Neural cell (in vitro differentiated cells): ENCODE measurements around the gene EPB41. TPM values are rescaled to one million over a fixed set of nuclear protein-coding genes. Genes with fewer than 3 reads are reported as not detected.

ENCODE experiments used
- H2AFZ ChIP-seq: fragments of 200-600, 300-800 bp; sonication (generic), shearing (Covaris generic); 2 replicates; pipeline ENCODE4 v1.6.0; 2014; ENCODE audit warnings: low read depth, mild to moderate bottlenecking, antibody characterized with exemption, low read length, moderate library complexity
- H3F3A ChIP-seq: fragments of 200-600 bp; shearing (Covaris generic); 2 replicates; pipeline ENCODE4 v1.6.1; 2016; ENCODE audit warnings: mild to moderate bottlenecking, moderate library complexity, mixed read lengths, antibody characterized with exemption, low read length; ENCODE audit not compliant: insufficient read depth, poor library complexity, severe bottlenecking
- H3K27ac ChIP-seq: fragments of 200-600, 300-800 bp; sonication (generic), shearing (Covaris generic); 2 replicates; pipeline ENCODE4 v1.5.1; 2014; ENCODE audit warnings: mild to moderate bottlenecking, low read length, moderate library complexity
- H3K27me3 ChIP-seq: fragments of 300-800, 200-600 bp; sonication (generic), shearing (Covaris generic); 2 replicates; pipeline ENCODE4 v1.6.0; 2014; ENCODE audit warnings: mild to moderate bottlenecking, low read depth, low read length, moderate library complexity; ENCODE audit not compliant: insufficient read depth
- H3K36me3 ChIP-seq: fragments of 300-800, 200-600 bp; sonication (generic), shearing (Covaris generic); 2 replicates; pipeline ENCODE4 v1.5.1; 2014; ENCODE audit warnings: mild to moderate bottlenecking, antibody characterized with exemption, low read length, moderate library complexity; ENCODE audit not compliant: insufficient read depth
- H3K4me2 ChIP-seq: fragments of 300-800, 200-600 bp; sonication (generic), shearing (Covaris generic); 2 replicates; pipeline ENCODE4 v1.6.0; 2014; ENCODE audit warnings: mild to moderate bottlenecking, low read length
- H3K4me3 ChIP-seq: fragments of 300-800, 200-600 bp; sonication (generic), shearing (Covaris generic); 2 replicates; pipeline ENCODE4 v1.5.1; 2014; ENCODE audit warnings: mild to moderate bottlenecking, low read length, moderate library complexity
- H3K79me2 ChIP-seq: fragments of 200-600 bp; shearing (Covaris generic); replicated peaks from 2 replicates; pipeline ENCODE4 v1.6.0; 2014; ENCODE audit warnings: mild to moderate bottlenecking, low read length, moderate library complexity; ENCODE audit not compliant: insufficient read depth
- H3K9ac ChIP-seq: fragments of 300-800, 200-600 bp; sonication (generic), shearing (Covaris generic); 2 replicates; pipeline ENCODE4 v1.6.1; 2016; ENCODE audit warnings: mild to moderate bottlenecking, low read length, mixed read lengths
- H3K9me2 ChIP-seq: fragments of 200-600 bp; shearing (Covaris generic); 2 replicates; pipeline ENCODE4 v1.6.1; 2016; ENCODE audit warnings: mild to moderate bottlenecking, low read length, mixed read lengths; ENCODE audit not compliant: insufficient read depth
- H3K9me3 ChIP-seq: fragments of 200-600, 300-800 bp; sonication (generic), shearing (Covaris generic); 2 replicates; pipeline ENCODE4 v1.6.1; 2016; ENCODE audit warnings: mild to moderate bottlenecking, mixed run types, low read length, moderate library complexity, mixed read lengths
- H4K20me1 ChIP-seq: fragments of 200-600 bp; shearing (Covaris generic); 2 replicates; pipeline ENCODE4 v1.6.1; 2016; ENCODE audit warnings: mild to moderate bottlenecking, mixed run types; ENCODE audit not compliant: insufficient read depth
- EP300 ChIP-seq: fragments of 450-650 bp; conservative IDR thresholded peaks from 2 replicates; pipeline ENCODE4 v1.6.1; 2014; ENCODE audit warnings: antibody characterized with exemption, mild to moderate bottlenecking, moderate library complexity; ENCODE audit not compliant: poor library complexity, severe bottlenecking
- EZH2 ChIP-seq: fragments of 200-600, 300-800 bp; shearing (Covaris generic), sonication (generic); IDR thresholded peaks from 2 replicates; pipeline ENCODE4 v1.6.1; 2014; ENCODE audit warnings: antibody characterized with exemption, low read length, borderline replicate concordance, mild to moderate bottlenecking; ENCODE audit not compliant: insufficient read depth, poor library complexity, severe bottlenecking
- MXI1 ChIP-seq: fragments of 450-650 bp; conservative IDR thresholded peaks from 2 replicates; pipeline ENCODE4 v1.6.1; 2014; ENCODE audit warnings: antibody characterized with exemption, mild to moderate bottlenecking; ENCODE audit not compliant: poor library complexity, severe bottlenecking
- POLR2AphosphoS5 ChIP-seq: IDR thresholded peaks from 2 replicates; pipeline ENCODE4 v1.6.1; 2012
- RAD21 ChIP-seq: fragments of 450-650 bp; conservative IDR thresholded peaks from 2 replicates; pipeline ENCODE4 v1.6.1; 2014; ENCODE audit warnings: antibody characterized with exemption, mild to moderate bottlenecking, moderate library complexity
- SMC3 ChIP-seq: fragments of 450-650 bp; conservative IDR thresholded peaks from 2 replicates; pipeline ENCODE4 v1.6.1; 2014; ENCODE audit warnings: antibody characterized with exemption, mild to moderate bottlenecking, moderate library complexity; ENCODE audit not compliant: poor library complexity
- TAF1 ChIP-seq: IDR thresholded peaks from 2 replicates; pipeline ENCODE4 v1.6.1; 2012; ENCODE audit warnings: low read depth
- polyA plus RNA-seq: library from polyadenylated mRNA; depleted of rRNA; stranded (reverse); fragments of >200 nt; gene quantifications from 2 replicates; pipeline ENCODE4 v1.2.3, GENCODE V29; 2014
- TF ChIP-seq, protein P1 (sequence below): IDR thresholded peaks from 2 replicates; pipeline ENCODE4 v1.6.1; 2012; ENCODE audit warnings: borderline replicate concordance
- TF ChIP-seq, protein P2 (sequence below): fragments of 450-650 bp; IDR thresholded peaks from 2 replicates; pipeline ENCODE4 v1.5.1; 2014; ENCODE audit warnings: antibody characterized with exemption, mild to moderate bottlenecking, moderate library complexity; ENCODE audit not compliant: poor library complexity, severe bottlenecking

Gene EPB41
- polyA plus RNA-seq, 1 donor from 2014 or later = 62.0 TPM

DNA sequence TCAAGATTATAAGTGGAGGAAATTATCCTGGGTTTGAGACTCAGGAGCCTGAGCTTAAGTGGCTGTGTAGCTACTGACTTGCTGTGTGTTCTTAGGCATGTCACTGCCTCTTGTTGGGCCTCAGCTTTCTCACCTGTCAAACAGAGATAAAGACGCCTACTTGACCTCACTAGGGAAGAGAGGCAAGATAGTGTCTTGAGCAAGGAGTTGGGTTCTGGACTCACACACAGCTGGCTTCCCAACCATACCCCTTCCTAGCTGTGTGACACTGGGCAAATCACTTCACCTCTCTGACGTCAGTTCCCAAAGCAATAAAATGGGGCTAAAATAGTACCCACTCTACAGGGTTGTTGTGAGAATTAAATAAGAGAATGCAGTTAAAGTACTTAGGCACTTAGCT lies 11.6 kb upstream of the EPB41 start:
- H3K79me2 ChIP-seq = no peaks in the 10 kb centered on the region

DNA sequence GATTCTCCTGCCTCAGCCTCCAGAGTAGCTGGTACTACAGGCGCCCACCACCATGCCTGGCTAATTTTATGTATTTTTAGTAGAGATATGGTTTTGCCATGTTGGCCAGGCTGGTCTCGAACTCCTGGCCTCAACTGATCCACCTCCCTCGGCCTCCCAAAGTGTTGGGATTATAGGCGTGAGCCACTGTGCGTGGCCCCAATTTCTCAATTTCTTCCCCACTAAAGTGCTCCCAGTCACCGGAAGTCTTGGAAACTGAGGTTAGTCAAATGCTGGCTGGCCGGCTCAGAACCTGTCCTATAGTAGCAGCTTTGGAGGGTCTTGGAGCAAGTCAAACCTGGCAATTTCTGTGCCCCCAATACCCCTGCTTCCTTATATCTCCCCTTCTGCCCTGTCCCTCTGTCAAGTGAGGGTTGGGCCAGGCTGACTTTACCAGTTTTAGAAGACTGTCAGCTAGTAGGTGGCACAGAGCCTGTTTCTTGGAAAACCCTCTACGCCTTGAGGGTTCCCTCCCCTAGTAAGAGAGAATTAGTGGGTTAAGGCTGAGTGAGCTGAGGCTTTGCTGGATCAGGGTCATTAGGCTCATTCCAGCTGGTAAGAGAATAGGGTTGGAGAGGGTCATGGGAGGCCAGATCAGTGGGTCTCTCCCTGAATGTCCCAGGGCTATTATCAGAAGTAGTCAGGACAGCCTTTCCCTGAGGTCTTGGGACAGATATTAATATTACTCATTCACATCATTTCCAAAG lies 8.3 kb upstream of the EPB41 start:
- no peaks in the 10 kb centered on the region for H4K20me1 ChIP-seq
- H3K4me3 ChIP-seq = no peak overlapping the region
- H3K27me3 ChIP-seq = no peaks in the 10 kb centered on the region
- no peaks in the 10 kb centered on the region for H3K9me2 ChIP-seq
- H3K27ac ChIP-seq = no peak overlapping the region
- H3K9me3 ChIP-seq = no peaks in the 10 kb centered on the region
- no peak for TF ChIP-seq MXI1
- no peak for TF ChIP-seq SMC3
- TF ChIP-seq RAD21 = no peak
- no peak for TF ChIP-seq EZH2
- no peak for TF ChIP-seq POLR2AphosphoS5
- TF ChIP-seq EP300 = no peak
- TF ChIP-seq, protein P1, sequence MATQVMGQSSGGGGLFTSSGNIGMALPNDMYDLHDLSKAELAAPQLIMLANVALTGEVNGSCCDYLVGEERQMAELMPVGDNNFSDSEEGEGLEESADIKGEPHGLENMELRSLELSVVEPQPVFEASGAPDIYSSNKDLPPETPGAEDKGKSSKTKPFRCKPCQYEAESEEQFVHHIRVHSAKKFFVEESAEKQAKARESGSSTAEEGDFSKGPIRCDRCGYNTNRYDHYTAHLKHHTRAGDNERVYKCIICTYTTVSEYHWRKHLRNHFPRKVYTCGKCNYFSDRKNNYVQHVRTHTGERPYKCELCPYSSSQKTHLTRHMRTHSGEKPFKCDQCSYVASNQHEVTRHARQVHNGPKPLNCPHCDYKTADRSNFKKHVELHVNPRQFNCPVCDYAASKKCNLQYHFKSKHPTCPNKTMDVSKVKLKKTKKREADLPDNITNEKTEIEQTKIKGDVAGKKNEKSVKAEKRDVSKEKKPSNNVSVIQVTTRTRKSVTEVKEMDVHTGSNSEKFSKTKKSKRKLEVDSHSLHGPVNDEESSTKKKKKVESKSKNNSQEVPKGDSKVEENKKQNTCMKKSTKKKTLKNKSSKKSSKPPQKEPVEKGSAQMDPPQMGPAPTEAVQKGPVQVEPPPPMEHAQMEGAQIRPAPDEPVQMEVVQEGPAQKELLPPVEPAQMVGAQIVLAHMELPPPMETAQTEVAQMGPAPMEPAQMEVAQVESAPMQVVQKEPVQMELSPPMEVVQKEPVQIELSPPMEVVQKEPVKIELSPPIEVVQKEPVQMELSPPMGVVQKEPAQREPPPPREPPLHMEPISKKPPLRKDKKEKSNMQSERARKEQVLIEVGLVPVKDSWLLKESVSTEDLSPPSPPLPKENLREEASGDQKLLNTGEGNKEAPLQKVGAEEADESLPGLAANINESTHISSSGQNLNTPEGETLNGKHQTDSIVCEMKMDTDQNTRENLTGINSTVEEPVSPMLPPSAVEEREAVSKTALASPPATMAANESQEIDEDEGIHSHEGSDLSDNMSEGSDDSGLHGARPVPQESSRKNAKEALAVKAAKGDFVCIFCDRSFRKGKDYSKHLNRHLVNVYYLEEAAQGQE = no peak
- TF ChIP-seq, protein P2, sequence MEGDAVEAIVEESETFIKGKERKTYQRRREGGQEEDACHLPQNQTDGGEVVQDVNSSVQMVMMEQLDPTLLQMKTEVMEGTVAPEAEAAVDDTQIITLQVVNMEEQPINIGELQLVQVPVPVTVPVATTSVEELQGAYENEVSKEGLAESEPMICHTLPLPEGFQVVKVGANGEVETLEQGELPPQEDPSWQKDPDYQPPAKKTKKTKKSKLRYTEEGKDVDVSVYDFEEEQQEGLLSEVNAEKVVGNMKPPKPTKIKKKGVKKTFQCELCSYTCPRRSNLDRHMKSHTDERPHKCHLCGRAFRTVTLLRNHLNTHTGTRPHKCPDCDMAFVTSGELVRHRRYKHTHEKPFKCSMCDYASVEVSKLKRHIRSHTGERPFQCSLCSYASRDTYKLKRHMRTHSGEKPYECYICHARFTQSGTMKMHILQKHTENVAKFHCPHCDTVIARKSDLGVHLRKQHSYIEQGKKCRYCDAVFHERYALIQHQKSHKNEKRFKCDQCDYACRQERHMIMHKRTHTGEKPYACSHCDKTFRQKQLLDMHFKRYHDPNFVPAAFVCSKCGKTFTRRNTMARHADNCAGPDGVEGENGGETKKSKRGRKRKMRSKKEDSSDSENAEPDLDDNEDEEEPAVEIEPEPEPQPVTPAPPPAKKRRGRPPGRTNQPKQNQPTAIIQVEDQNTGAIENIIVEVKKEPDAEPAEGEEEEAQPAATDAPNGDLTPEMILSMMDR = no peak
- TF ChIP-seq TAF1 = no peak
- H3F3A ChIP-seq = no peaks in the 10 kb centered on the region
- H3K4me2 ChIP-seq = no peak overlapping the region
- H2AFZ ChIP-seq = no peak overlapping the region
- H3K36me3 ChIP-seq = no peaks in the 10 kb centered on the region
- H3K79me2 ChIP-seq = no peaks in the 10 kb centered on the region
- H3K9ac ChIP-seq = no peak overlapping the region

More for the DNA sequence above, 11.6 kb upstream of the EPB41 start:
- Histone ChIP-seq H3K9ac (no peak overlapping the region), H3K4me3 (no peak overlapping the region), H3K27me3 (no peaks in the 10 kb centered on the region), H2AFZ (no peak overlapping the region), H3K27ac (no peak overlapping the region), H3K4me2 (no peak overlapping the region), H3K36me3 (no peaks in the 10 kb centered on the region), H3K9me2 (no peaks in the 10 kb centered on the region), H3K9me3 (no peaks in the 10 kb centered on the region), H4K20me1 (no peaks in the 10 kb centered on the region), H3F3A (no peaks in the 10 kb centered on the region)
- TF ChIP-seq TAF1 (no peak), SMC3 (no peak)
- TF ChIP-seq, protein P2 = no peak
